HG03521 (cell line): Measurements from ENCODE around the gene RARG.

ENCODE experiments used
- ATAC-seq: cut with Tn5 transposase; IDR thresholded peaks from one replicate; pipeline ENCODE4 v1.9.1; 2021; ENCODE audit warnings: mild to moderate bottlenecking, moderate library complexity; ENCODE audit not compliant: unreplicated experiment

RARG gene

DNA sequence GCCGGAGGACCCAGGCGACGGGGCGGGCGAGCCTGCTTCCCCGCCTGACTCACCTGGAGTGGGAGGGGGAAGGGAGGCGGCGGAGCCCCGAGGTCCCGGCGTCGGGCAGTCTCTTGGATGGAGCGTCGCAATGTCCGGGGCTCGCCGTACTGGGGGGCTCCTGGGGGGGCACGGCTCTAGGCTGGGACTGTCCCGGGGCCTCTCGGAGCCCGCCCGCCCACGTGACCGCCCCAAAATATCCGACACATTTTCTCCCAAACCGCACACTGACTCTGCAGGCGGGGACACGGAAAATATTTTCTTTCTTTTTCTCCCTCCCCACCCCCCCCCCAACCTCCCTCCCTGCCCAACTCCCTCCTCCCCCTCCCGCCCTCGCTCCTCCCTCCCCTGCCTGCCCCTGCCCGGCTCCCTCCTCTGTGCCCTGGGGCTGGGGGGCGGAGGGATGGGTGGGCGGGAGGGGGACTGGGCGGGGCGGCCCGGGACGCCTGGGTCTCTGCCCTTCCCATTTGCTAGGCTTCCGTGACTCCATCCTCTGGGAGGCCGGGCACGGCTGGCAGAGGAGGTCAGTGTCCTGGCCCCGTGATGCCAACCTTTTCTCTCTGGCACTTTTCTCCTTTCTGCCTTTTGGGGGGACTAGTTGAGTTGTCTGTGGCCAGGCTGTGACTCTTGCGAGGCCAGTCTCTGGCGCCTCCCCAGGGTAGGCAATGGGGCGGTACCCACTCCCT is at the start of gene RARG:
RARG (minus strand) TSS at position 289 of the 725 bp plus-strand sequence. CDS start 4,664 bp downstream, outside the sequence.
- ATAC-seq: no peak

DNA sequence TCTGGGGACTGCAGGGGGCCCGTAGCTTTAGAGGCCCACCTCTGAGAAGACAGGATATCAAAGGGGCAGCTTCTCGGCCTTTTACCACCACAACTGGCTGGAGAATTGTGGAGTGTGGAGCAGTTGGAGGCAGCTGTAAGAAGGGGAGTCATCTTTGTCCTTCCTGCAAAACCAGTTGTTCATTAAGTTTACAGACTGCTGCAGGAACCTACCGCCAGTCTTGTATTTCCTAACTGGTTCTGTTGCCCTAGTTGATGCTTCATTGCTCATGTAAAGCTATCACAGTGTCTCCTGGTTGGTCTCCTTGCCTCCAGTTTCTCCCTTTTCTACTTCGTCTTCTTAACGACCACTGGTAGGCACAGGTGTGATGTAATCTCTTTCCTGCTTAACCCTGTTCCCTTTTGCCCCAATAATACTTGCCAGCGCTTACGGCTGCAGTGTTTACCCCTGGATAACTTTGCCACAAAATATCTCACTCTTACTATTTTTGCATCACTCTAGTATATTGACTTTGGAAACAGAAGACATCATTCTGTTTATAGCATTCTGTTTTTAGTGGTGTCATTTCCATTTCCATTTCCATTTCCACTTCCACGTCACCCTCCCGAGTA is 48.0 kb upstream of the RARG start:
- ATAC-seq: no peak

DNA sequence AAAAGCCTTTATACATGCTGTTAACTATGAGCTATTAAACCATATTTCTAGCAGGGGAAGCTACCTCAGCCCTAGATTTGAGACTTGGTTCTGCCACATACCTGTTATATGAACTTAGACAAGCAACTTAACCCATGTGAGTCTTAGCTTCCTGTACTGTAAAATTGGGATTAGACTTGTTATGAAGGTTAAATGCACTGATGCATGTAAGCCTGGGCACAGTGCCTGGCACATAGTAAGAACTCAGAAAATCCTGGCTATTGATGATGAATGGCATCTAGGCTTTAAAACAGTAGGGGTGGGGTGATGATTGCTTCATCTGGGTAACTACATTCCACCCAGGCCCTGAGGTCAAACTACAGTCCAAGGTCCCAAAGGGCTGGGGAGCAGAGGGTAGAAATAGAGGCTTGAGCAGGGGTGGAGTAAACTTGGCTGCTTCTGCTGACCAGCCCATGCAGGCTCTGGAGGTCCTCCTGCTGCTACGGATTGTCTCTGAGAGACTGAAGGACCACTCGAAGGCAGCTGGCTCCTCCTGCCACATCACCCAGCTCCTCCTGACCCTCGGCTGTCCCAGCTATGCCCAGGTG is 47.4 kb upstream of the RARG start:
- ATAC-seq: no peak

DNA sequence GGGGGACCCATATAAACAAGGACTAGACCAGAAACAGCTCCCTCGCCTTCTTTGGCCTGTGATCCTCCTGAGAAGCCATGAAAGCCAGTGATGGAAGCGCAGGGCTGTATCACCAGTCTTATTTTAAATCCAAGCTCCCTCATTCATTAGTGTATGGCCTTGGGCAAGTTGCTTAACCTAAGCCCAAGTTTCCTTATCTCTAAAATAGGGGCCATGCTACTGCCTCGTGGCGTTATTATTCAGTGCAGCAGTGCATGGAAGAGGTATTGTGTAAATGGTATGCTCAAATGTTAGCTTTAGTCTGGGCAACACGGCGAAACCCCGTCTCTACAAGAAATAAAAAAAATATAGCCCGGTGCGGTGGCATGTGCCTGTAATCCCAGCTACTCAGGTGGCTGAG is 46.0 kb upstream of the RARG start:
- ATAC-seq: no peak

DNA sequence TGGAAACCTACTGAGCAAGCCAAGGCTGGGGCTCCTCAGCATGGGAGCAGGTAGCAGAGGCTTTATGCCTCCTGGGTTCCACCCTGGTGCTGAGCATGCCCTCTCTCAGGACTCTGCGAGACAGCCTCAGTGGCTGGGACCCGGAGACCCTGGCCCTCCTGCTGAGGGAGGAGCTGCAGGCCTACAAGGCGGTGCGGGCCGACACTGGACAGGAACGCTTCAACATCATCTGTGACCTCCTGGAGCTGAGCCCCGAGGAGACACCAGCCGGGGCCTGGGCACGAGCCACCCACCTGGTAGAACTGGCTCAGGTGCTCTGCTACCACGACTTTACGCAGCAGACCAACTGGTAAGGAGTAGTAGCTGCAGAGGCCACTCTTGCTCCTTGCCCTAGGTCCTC is 44.5 kb upstream of the RARG start:
- no peak for ATAC-seq

DNA sequence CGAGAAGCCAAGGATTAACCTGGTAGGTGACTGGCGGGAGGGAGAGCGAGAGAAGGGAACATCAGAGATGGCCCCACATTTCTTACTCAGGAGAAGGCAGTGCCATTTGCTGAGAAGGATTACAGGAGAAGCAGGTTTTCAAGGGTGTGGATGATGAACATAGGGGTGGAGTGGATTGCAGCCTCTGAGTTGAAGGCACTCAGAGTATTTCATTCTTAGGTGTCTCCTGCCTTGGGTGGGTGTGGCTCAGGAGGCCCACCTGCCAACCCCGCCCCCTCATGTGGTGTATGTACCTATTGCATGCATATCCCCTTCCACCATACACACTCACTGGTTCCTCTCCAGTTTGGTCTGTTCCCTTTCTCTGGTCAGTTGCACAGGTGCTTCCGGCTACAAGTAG is 42.4 kb upstream of the RARG start:
- no peak for ATAC-seq

DNA sequence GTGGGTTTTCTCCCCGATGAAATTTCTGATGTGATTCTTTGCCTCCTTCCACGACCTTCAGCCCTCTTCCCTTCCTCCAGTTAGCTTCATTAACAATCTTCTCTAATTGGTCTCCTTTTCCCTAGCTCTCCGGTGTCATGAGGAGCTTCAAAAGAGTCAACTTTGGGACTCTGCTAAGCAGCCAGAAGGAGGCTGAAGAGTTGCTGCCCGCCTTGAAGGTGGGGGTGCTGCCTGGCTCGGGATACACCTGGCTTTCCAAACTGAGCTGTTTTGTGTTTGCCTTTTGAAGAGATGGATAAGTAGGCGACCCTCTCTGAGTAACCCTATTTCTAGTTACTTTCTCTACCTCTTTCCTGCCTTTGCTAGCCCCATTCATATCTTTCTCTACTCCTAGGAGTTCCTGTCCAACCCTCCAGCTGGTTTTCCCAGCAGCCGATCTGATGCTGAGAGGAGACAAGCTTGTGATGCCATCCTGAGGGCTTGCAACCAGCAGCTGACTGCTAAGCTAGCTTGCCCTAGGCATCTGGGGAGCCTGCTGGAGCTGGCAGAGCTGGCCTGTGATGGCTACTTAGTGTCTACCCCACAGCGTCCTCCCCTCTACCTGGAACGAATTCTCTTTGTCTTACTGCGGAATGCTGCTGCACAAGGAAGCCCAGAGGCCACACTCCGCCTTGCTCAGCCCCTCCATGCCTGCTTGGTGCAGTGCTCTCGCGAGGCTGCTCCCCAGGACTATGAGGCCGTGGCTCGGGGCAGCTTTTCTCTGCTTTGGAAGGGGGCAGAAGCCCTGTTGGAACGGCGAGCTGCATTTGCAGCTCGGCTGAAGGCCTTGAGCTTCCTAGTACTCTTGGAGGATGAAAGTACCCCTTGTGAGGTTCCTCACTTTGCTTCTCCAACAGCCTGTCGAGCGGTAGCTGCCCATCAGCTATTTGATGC is 36.9 kb upstream of the RARG start:
- peak; percentile 11 for ATAC-seq

DNA sequence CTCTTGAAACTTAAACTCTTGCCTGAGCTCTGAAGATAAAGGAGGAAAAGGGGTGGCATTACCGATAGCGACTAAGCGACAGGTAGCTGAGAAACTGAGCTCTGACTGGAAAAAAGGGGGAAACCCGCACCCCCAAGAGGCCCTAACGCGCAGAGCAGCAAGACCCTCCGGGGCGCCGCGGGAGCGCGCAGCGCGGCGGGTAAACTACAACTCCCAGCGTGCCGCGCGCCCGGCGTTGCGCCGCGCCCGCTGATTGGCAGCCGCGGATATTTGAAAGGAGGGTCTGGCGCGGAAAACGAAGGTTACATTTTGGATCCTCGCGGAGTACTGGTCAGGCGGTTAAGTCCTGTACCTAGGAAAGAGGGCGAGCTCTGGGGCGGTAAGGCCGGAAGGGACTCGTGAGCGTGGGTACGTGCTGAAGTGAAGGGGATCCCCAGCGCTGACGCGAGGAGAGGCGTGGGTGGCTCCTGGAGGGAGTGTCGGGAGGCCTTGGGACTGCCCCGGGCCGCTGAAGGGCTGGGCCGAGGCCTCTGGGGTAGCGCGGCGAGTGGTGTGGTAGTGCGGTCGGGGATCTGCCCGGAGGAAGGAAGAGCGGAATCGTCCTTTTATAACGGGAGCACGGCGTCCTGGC is 36.1 kb upstream of the RARG start, which contains the start of gene ESPL1:
ESPL1 (plus strand) TSS at position 301 of the 631 bp plus-strand sequence. CDS start 468 bp downstream, outside the sequence.
- ATAC-seq: peak; percentile 76

DNA sequence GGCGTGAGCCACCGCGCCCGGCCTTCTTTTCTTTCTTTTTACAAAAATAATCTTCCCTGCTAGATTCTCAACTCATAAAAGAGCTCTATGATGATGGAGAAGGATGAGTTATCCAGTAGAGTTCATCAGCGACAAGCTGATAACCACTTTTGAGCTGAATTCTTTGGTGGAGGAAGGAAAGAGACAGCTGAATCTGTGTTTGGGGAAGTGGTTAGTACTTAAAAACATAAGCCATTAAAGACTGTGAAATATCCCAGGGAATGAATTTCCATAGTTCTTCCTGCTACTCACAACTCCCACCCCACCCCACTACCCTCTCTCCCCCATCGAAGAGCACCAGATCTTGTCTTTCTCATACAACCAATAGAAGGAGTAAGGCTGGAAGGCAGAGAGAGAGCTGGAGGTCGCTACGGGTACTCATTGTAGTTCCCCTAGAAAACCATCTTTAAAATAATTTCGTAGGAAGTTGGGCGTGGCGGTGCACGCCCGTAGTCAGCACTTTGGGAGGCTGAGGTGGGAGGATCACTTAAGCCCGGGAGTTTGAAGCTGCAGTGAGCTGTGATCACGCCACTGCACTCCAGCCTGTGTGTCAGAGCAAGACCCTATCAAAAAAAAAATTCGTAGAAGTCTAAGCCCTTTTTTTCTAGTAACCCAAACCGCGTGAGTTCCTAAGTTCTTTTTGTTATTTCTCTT is 35.4 kb upstream of the RARG start:
- no peak for ATAC-seq

DNA sequence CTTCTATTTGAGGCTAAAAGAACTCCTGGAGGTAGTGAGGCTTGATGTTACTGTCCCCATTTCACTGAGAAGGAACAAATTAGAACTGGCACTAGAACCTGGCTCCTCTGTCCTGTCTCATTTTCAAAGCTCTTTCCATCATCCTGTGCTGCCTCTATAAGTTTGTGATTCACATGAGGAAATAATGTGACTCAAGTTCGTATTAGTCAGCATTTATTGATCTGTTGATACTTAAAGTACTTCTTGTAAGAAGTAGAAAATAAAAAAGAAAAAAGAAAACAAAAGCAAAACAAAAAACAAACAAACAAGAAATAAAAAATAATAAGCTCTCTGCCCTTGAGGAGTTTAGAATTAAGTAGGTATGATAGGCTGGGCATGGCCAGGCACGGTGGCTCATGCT is 33.8 kb upstream of the RARG start:
- no peak for ATAC-seq

DNA sequence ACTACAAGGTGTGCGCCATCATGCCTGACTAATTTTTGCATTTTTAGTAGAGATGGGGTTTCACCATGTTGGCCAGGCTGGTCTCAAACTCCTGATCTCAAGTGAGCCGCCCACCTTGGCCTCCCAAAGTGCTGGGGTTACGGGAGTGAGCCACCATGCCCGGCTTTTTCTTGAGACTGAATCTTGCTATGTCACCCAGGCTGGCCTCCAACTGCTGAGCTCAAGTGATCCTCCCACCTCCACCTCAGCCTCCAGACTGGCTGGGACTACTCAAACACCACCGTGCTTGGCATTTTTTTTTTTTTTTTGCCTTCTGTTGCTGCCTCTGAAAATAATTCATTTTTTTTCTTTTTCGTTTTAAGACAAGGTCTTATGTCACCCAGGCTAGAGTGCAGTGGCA is 27.9 kb upstream of the RARG start:
- no peak for ATAC-seq

DNA sequence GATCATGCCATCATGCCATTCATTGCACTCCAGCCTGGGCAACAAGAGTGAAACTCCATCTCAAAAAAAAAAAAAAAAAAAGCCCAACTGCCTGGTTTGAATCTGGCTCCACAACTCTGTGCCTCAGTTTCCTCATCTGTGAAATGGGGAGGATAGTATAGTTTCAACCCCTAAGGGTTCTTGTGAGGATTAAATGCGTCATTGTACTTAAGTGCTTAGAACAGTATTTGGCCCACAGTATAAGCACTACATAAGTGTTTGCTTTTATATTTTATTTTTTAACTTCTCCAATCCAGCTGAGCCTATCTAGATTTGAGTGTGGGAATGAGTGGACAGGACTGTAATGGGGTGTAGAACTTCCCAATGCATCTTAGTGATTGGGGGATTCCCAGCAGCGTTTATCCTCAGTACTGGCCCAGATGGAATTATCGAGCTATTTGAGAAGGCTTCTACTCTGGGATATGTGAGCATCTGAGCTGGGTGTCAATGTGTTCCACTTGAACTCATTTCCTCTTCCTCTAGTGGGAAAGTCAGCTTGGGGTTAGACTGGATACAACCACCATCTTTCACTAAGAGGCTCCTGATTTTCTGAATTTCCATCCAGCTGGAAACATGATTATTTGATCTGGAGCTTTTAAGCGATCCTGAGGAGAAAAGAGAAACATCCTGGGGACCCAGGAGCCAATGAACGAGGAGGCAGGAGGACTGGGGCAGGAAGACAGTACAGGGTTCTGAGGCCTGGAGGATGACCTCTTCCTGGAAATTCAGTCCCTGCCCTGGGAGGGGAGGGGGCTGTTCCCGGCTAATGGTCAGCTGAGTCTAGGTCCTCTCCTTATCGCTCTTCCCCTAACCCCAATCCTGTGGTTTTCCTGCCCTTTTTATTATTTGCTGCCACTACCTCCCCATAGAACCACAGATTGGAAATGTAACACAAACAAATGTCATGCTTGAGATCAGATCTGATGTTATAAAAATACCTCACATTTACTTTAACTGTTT is 26.8 kb upstream of the RARG start:
- no peak for ATAC-seq

DNA sequence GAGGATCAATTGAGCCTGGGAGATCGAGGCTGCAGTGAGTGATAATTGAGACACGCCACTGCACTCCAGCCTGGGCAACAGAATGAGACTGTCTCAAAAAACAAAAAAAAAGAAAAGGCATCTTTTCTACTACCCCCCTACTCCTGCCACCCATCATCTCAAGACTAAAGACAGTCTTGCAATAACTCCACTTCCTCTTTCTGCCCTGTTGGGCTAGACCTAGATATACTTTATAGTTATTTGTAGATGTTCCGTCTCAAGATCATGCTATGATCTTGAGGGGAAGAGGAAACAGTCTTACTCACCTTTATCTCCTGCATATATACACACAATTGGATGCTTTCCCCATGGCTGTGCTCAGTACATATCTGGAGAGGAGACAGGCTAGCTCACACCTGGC is 24.0 kb upstream of the RARG start:
- no peak for ATAC-seq

DNA sequence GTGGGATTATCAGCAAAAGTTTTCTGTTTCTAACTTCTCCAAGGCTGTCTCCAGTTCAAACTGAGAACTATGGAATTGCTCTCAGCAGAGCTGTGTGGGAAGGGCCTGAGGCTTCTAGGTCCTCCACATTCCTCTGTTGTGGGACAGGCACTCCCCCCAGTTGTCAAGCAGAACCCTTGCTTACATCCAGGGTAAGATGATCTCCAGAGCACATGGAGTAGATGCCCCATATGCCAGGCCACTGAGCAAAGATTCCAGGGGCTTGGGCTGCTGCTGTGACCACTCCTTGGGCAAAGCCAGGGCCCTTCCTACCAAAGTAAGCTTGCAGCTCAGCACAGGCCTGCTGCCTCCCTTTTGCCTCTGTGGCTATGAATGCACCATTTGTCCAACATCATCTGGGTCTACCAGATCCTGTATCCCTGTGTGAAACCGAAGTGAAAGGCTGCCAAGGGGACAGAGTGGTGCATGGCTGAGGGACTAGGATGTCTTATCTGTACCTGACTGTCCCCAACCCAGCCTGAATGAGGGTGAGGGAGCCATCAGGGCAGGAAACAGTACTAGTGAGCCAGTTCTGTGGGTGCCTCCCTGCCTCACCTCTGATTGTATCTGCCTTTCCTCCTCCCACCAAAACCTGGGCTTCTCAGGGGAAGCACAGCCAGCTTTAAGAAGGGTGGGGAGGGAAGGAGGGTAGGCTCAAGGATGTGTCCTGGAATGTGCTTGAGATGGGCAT is 23.0 kb upstream of the RARG start:
- no peak for ATAC-seq

DNA sequence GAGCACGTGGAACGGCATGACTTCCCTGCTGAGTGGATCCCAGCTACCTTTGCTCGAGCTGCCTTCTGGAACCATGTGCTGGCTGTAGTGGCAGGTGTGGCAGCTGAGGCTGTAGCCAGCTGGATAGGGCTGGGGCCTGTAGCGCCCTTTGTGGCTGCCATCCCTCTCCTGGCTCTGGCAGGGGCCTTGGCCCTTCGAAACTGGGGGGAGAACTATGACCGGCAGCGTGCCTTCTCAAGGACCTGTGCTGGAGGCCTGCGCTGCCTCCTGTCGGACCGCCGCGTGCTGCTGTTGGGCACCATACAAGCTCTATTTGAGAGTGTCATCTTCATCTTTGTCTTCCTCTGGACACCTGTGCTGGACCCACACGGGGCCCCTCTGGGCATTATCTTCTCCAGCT is 21.3 kb upstream of the RARG start:
- ATAC-seq: no peak

DNA sequence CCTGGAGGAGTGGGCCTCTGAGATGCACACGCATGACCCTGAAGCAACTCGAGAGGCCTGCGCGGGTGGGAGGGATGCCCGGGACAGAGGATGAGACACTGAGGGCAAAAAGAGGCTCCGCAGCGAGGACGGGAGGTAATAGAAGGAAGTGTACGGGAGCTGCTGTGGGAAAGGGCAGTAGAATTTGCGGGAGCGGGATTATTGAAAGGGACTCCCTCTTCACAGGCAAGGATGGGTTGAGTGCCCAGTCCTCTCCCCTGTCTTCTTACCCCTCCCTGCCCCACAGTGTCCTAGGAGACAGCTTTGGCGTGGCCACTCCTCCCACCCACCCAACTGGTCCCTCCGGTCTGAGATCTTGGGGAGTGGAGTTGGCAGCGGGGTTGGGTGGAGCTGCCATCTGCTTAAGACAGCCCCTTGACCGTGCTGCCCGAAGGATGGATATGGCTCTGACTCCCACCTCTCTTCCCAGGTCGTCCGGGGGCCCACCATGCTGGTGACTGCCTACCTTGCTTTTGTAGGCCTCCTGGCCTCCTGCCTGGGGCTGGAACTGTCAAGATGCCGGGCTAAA is 20.4 kb upstream of the RARG start:
- no peak for ATAC-seq

DNA sequence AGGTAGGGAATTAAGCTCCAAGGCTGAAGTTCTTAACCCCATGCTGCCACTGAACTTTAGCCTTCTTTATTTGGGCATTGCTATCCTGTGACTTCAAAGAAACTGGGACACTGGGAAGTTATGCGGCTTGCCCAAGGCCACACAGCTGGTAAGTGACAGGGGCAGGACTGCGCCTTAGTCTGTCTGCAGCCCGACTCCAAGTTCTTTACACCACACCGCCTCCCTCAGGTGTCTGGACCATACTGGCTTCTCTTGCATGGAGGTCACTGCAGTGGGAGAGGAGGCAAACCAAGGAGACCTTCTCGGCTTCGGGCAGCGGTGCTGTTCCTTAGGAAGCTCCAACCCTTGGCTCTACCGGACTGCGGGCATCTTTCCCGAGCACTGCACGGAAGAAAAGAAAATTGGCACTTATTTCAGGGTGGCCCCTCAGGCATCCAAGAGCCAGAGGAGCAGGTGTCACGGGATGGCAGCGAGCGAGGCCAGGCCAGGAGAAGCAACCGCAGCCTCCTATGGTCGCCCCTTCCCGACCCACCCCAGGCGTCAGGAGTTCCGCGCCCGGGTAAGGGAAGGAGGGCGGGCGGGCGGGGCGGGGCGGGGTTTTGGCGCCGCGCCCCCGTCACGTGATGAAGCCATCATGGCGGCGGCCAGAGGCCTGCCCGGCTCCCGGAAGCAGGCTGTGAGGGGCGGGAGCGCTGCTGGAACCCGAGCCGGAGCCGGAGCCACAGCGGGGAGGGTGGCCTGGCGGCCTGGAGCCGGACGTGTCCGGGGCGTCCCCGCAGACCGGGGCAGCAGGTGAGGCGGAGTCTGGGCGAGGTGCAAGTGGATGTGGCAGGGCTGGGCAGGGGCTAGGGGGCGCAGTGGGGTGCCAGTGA is 19.7 kb upstream of the RARG start:
- peak; percentile 59 for ATAC-seq
